IMR-90 (cell line): ENCODE results near the gene GAR1. TPM values are rescaled to one million over a fixed set of nuclear protein-coding genes. Genes with fewer than 3 reads are reported as not detected.

Experiments used
- ATAC-seq: fragments of 200-7000 bp; cut with Tn5 transposase; 2 replicates; pipeline ENCODE4 v1.9.1; 2020; ENCODE audit warnings: low read depth, mild to moderate bottlenecking, moderate library complexity
- BruUV-seq: library from RNA; stranded (reverse); fragments of 400-500 nt; replicated peaks from 2 replicates; lab custom pipeline; 2021; lab: Mats Ljungman, UMichigan
- CTCF ChIA-PET: fragments of 300-600 bp; formaldehyde crosslinking; extraction: SDS; loops from one replicate; lab custom pipeline; 2021; ENCODE audit warnings: antibody characterized with exemption; lab: Yijun Ruan, JAX
- POLR2A ChIA-PET: fragments of 300-600 bp; sonication (Branson Sonifier 250); formaldehyde crosslinking; loops from one replicate; lab custom pipeline; 2022; ENCODE audit warnings: antibody characterized with exemption; ENCODE audit not compliant: unreplicated experiment; lab: Charles Lee
- DNase-seq: peaks from one replicate; pipeline ENCODE4 v3.0.0; 2013
- H2AFZ ChIP-seq: replicated peaks from 2 replicates; pipeline ENCODE3; 2013; ENCODE audit warnings: low read length, mild to moderate bottlenecking; ENCODE audit not compliant: poor library complexity
- H2AK5ac ChIP-seq: 2 replicates; pipeline ENCODE4 v1.6.1; 2013; ENCODE audit warnings: low read depth, low read length, inconsistent platforms
- H2AK9ac ChIP-seq: replicated peaks from 2 replicates; pipeline ENCODE3; 2013; ENCODE audit warnings: mild to moderate bottlenecking, low read depth, low read length, moderate library complexity; ENCODE audit not compliant: poor library complexity
- H2BK120ac ChIP-seq: 2 replicates; pipeline ENCODE4 v1.6.1; 2013; ENCODE audit warnings: low read depth, low read length, inconsistent platforms
- H2BK15ac ChIP-seq: 3 replicates; pipeline ENCODE4 v1.6.1; 2013; ENCODE audit warnings: low read depth, low read length, inconsistent platforms
- H2BK20ac ChIP-seq: 2 replicates; pipeline ENCODE4 v1.6.1; 2013; ENCODE audit warnings: low read depth, mild to moderate bottlenecking, inconsistent platforms, low read length, moderate library complexity
- H2BK5ac ChIP-seq: 2 replicates; pipeline ENCODE4 v1.6.1; 2013; ENCODE audit warnings: mild to moderate bottlenecking, low read depth, low read length, inconsistent platforms; ENCODE audit not compliant: poor library complexity, severe bottlenecking
- H3K14ac ChIP-seq: replicated peaks from 2 replicates; pipeline ENCODE4 v1.6.1; 2013; ENCODE audit warnings: low read depth, low read length, inconsistent platforms
- H3K18ac ChIP-seq: 2 replicates; pipeline ENCODE4 v1.6.1; 2013; ENCODE audit warnings: low read depth, low read length, control low read depth
- H3K23ac ChIP-seq: 2 replicates; pipeline ENCODE4 v1.6.1; 2013; ENCODE audit warnings: low read depth, low read length, inconsistent platforms
- H3K27ac ChIP-seq: 2 replicates; pipeline ENCODE4 v1.5.1; 2013; ENCODE audit warnings: mild to moderate bottlenecking, control low read depth, low read length; ENCODE audit not compliant: insufficient read depth
- H3K27me3 ChIP-seq: 2 replicates; pipeline ENCODE4 v1.6.1; 2013; ENCODE audit warnings: low read length; ENCODE audit not compliant: control insufficient read depth, insufficient read depth
- H3K36me3 ChIP-seq: 2 replicates; pipeline ENCODE4 v1.6.1; 2013; ENCODE audit warnings: low read length, mixed read lengths; ENCODE audit not compliant: control insufficient read depth, insufficient read depth
- H3K4ac ChIP-seq: 2 replicates; pipeline ENCODE4 v1.6.1; 2013; ENCODE audit warnings: low read depth, low read length, inconsistent platforms
- H3K4me1 ChIP-seq: 2 replicates; pipeline ENCODE4 v1.6.1; 2013; ENCODE audit warnings: low read length, mixed read lengths; ENCODE audit not compliant: control insufficient read depth, insufficient read depth
- H3K4me2 ChIP-seq: 2 replicates; pipeline ENCODE4 v1.6.1; 2013; ENCODE audit warnings: low read depth, mild to moderate bottlenecking, control low read depth, low read length, moderate library complexity
- H3K4me3 ChIP-seq: 2 replicates; pipeline ENCODE4 v1.5.1; 2013; ENCODE audit warnings: low read depth, mild to moderate bottlenecking, control low read depth, low read length, moderate library complexity; ENCODE audit not compliant: insufficient read depth
- H3K56ac ChIP-seq: 2 replicates; pipeline ENCODE4 v1.6.1; 2013; ENCODE audit warnings: low read length, inconsistent platforms; ENCODE audit not compliant: insufficient read depth; ENCODE audit errors: extremely low read depth
- H3K79me1 ChIP-seq, 2 experiments: 2 replicates each; pipeline ENCODE4 v1.6.1; 2013; ENCODE audit warnings: low read length in 2 of 2, inconsistent platforms in 1 of 2, low read depth in 1 of 2
- H3K9ac ChIP-seq: 2 replicates; pipeline ENCODE4 v1.6.1; 2013; ENCODE audit warnings: low read depth, low read length, control low read depth
- H3K9me1 ChIP-seq: 2 replicates; pipeline ENCODE4 v1.6.1; 2013; ENCODE audit warnings: low read length, inconsistent platforms; ENCODE audit not compliant: insufficient read depth
- H3K9me3 ChIP-seq: 2 replicates; pipeline ENCODE4 v1.6.1; 2013; ENCODE audit warnings: low read length; ENCODE audit not compliant: control insufficient read depth, insufficient read depth
- H4K20me1 ChIP-seq: 2 replicates; pipeline ENCODE4 v1.6.1; 2013; ENCODE audit warnings: low read length, inconsistent platforms; ENCODE audit not compliant: insufficient read depth
- H4K5ac ChIP-seq: 2 replicates; pipeline ENCODE4 v1.6.1; 2013; ENCODE audit warnings: mild to moderate bottlenecking, low read depth, low read length, control low read depth
- H4K8ac ChIP-seq, 2 experiments: 2 replicates each; pipeline ENCODE4 v1.6.1; 2013; ENCODE audit warnings: low read depth in 2 of 2, low read length in 2 of 2, control low read depth in 1 of 2, inconsistent platforms in 1 of 2
- H4K91ac ChIP-seq: 2 replicates; pipeline ENCODE4 v1.6.1; 2013; ENCODE audit warnings: low read depth, low read length, inconsistent platforms; ENCODE audit not compliant: insufficient read depth
- FOS ChIP-seq: fragments of 150-350 bp; IDR thresholded peaks from 2 replicates; pipeline ENCODE4 v1.6.1; 2016; ENCODE audit warnings: low read depth, low read length
- MAFK ChIP-seq: IDR thresholded peaks from 2 replicates; pipeline ENCODE4 v1.6.1; 2012; ENCODE audit warnings: low read depth, low read length, improper control_type of control experiment
- MAZ ChIP-seq: IDR thresholded peaks from 2 replicates; pipeline ENCODE4 v1.6.1; 2012; ENCODE audit warnings: low read depth, mild to moderate bottlenecking, low read length, improper control_type of control experiment, moderate library complexity, borderline replicate concordance
- WGBS, 2 experiments: methylation state at CpG; one replicate each; pipeline versions ENCODE4 v1.1.5 to v1.1.7; 2013; ENCODE audit warnings: missing lambda C conversion rate in 2 of 2; ENCODE audit not compliant: insufficient read length in 1 of 2; ENCODE audit errors: extremely low coverage in 2 of 2; 5-methylcytosine and 5-hydroxymethylcytosine counted together
- dilution Hi-C: fragments of 300-500 bp; cut with HindIII; formaldehyde crosslinking; loops from one replicate; pipeline ENCODE4 v1.14.3; 2018; ENCODE audit warnings: low sequenced_read_pairs; ENCODE audit not compliant: unreplicated experiment
- in situ Hi-C: fragments of 300-500 bp; cut with MboI; formaldehyde crosslinking; loops from 3 replicates; pipeline ENCODE4 v1.14.3; 2019; ENCODE audit warnings: low sequenced_read_pairs, inconsistent platforms, mixed read lengths
- intact Hi-C: fragments of 100-400 bp; cut with micrococcal nuclease; formaldehyde crosslinking; loops from 2 replicates; pipeline ENCODE4 v1.10.0; 2022
- polyA plus RNA-seq, 3 experiments: library from polyadenylated mRNA; depleted of rRNA; stranded (reverse); fragments of >200 nt; gene quantifications; 2 replicates each; pipeline ENCODE4 v1.2.3, GENCODE V29; 2012; ENCODE audit warnings: low replicate concordance in 1 of 3
- total RNA-seq: library from RNA; depleted of rRNA; stranded (reverse); fragments of >200 nt; gene quantifications from 2 replicates; pipeline ENCODE4 v1.2.3, GENCODE V29; 2012

The GAR1 gene
- total and polyA plus RNA-seq, 2 of the 4 experiments (the other 2 are of a cell fraction) = 1.1 to 22.0 TPM

GRCh38 chr4:109795059-109795458 is 20.5 kb upstream of the GAR1 start:
- no peak for ATAC-seq
- H3K23ac ChIP-seq = no peak overlapping the region
- no CpG with 5 or more reads among the region's 6 CpGs for WGBS, 2 experiments
- no peak overlapping the region for H2BK5ac ChIP-seq
- no peak overlapping the region for H3K4me2 ChIP-seq
- no peak overlapping the region for H4K5ac ChIP-seq
- no peaks in the 10 kb centered on the region for H4K20me1 ChIP-seq
- no peak overlapping the region for H2AK9ac ChIP-seq
- POLR2A ChIA-PET = no interaction called here
- no peak overlapping the region for H2BK20ac ChIP-seq
- no peak overlapping the region for H3K56ac ChIP-seq
- intact Hi-C loops = no loop called here
- dilution Hi-C loops = no loop called here
- no peak overlapping the region for H3K14ac ChIP-seq
- no peaks in the 10 kb centered on the region for H3K79me1 ChIP-seq
- H3K4me1 ChIP-seq = no peaks in the 10 kb centered on the region
- no peak for DNase-seq
- no peaks in the 10 kb centered on the region for H3K9me1 ChIP-seq
- H3K4ac ChIP-seq = no peak overlapping the region
- no peaks in the 10 kb centered on the region for H3K9me3 ChIP-seq
- no peak overlapping the region for H4K8ac ChIP-seq
- no peak overlapping the region for H2AK5ac ChIP-seq
- H3K36me3 ChIP-seq = no peaks in the 10 kb centered on the region
- no peak overlapping the region for H4K91ac ChIP-seq
- no peak overlapping the region for H3K9ac ChIP-seq
- no TSS peak for BruUV-seq
- no peak overlapping the region for H3K18ac ChIP-seq
- H2BK120ac ChIP-seq = no peak overlapping the region
- H2BK15ac ChIP-seq = no peak overlapping the region
- H2AFZ ChIP-seq = no peak overlapping the region
- in situ Hi-C loops = no loop called here
- no peak for TF ChIP-seq FOS
- no peak for TF ChIP-seq MAZ
- no peak for TF ChIP-seq MAFK
- no peak overlapping the region for H3K4me3 ChIP-seq
- no peak overlapping the region for H3K27ac ChIP-seq
- H3K27me3 ChIP-seq = peaks cover 1% of the 10 kb centered on the region; the same call in 1 of the 2 replicates
- CTCF ChIA-PET = interaction anchor here (0.9 kb wide), 1 partner anchor 9 kb away, joined by 3 read pairs; no protein-coding TSS in a partner anchor
